GM12878 (cell line): ENCODE results near the gene RSPH9. TPM values are rescaled to one million over a fixed set of nuclear protein-coding genes. Genes with fewer than 3 reads are reported as not detected.

Experiments
- ATAC-seq: fragments of 200-7000 bp; cut with Tn5 transposase; 3 replicates; pipeline ENCODE4 v1.9.1; 2020; ENCODE audit warnings: mild to moderate bottlenecking, moderate library complexity
- BruUV-seq: library from RNA; stranded (reverse); fragments of 400-500 nt; replicated peaks from 2 replicates; lab custom pipeline; 2021; lab: Mats Ljungman, UMichigan
- CTCF ChIA-PET: fragments of 300-600 bp; sonication (Branson Sonifier 250); formaldehyde crosslinking; extraction: SDS; loops from one replicate; lab custom pipeline; 2021; ENCODE audit warnings: inconsistent platforms; lab: Yijun Ruan, JAX
- POLR2A ChIA-PET: fragments of 350-600 bp; formaldehyde crosslinking; extraction: SDS; loops from one replicate; lab custom pipeline; 2021; ENCODE audit warnings: inconsistent platforms; lab: Charles Lee
- RAD21 ChIA-PET: fragments of 300-600 bp; sonication (Branson Sonifier 250); formaldehyde crosslinking; loops from one replicate; lab custom pipeline; 2023; ENCODE audit warnings: antibody characterized with exemption; ENCODE audit not compliant: unreplicated experiment; lab: Charles Lee
- SMC1A ChIA-PET: fragments of 300-600 bp; sonication (Branson Sonifier 250); formaldehyde crosslinking; loops from one replicate; lab custom pipeline; 2023; ENCODE audit not compliant: unreplicated experiment, uncharacterized antibody; lab: Charles Lee
- DNase-seq: peaks from one replicate; pipeline ENCODE4 v3.0.0-alpha.2; 2011; ENCODE audit warnings: low read depth, low spot score
- FAIRE-seq: peaks from 3 replicates; lab custom pipeline; 2011; peaks lifted over from hg19 to GRCh38; lab: Jason Lieb, UNC
- H2AFZ ChIP-seq: 2 replicates; pipeline ENCODE4 v1.6.0; 2011; ENCODE audit warnings: low read depth, low read length, control low read depth; ENCODE audit not compliant: control insufficient read depth
- H3K27ac ChIP-seq: 2 replicates; pipeline ENCODE4 v1.5.1; 2011; ENCODE audit warnings: control low read depth; ENCODE audit not compliant: control insufficient read depth, insufficient read depth
- H3K27me3 ChIP-seq, 2 experiments: replicated peaks in 1 of 2; 2 replicates each; pipeline versions ENCODE4 v1.6.0 to v1.6.1; 2011; ENCODE audit warnings: low read length in 1 of 2; ENCODE audit not compliant: control insufficient read depth in 2 of 2, insufficient read depth in 2 of 2
- H3K36me3 ChIP-seq, 2 experiments: 2 replicates each; pipeline ENCODE4 v1.5.1; 2011; ENCODE audit warnings: low read length in 1 of 2; ENCODE audit not compliant: control insufficient read depth in 2 of 2, insufficient read depth in 2 of 2
- H3K4me1 ChIP-seq: 2 replicates; pipeline ENCODE4 v1.6.1; 2011; ENCODE audit warnings: mild to moderate bottlenecking, low read length, moderate library complexity, mixed read lengths; ENCODE audit not compliant: control insufficient read depth, insufficient read depth
- H3K4me2 ChIP-seq: 2 replicates; pipeline ENCODE4 v1.6.0; 2011; ENCODE audit warnings: control low read depth; ENCODE audit not compliant: control insufficient read depth, insufficient read depth
- H3K4me3 ChIP-seq: fragments of 200-600 bp; sonication (generic); 2 replicates; pipeline ENCODE4 v1.5.1; 2016
- H3K79me2 ChIP-seq: 2 replicates; pipeline ENCODE4 v1.6.0; 2011; ENCODE audit warnings: low read length; ENCODE audit not compliant: control insufficient read depth, insufficient read depth
- H3K9ac ChIP-seq: 2 replicates; pipeline ENCODE4 v1.8.0; 2011; ENCODE audit warnings: low read length, control low read depth, mixed read lengths; ENCODE audit not compliant: control insufficient read depth, insufficient read depth
- H3K9me3 ChIP-seq: replicated peaks from 3 replicates; pipeline ENCODE4 v1.5.1; 2011; ENCODE audit warnings: mild to moderate bottlenecking, low read length; ENCODE audit not compliant: control insufficient read depth, insufficient read depth
- H4K20me1 ChIP-seq: 2 replicates; pipeline ENCODE4 v1.6.0; 2011; ENCODE audit not compliant: control insufficient read depth, insufficient read depth
- BRCA1 ChIP-seq: IDR thresholded peaks from 2 replicates; pipeline ENCODE4 v1.6.1; 2011; ENCODE audit warnings: low read depth, low read length, improper control_type of control experiment
- NFYB ChIP-seq: IDR thresholded peaks from 2 replicates; pipeline ENCODE4 v1.6.1; 2011; ENCODE audit warnings: low read depth, mild to moderate bottlenecking, low read length, improper control_type of control experiment, moderate library complexity; ENCODE audit not compliant: insufficient read depth
- POLR2A ChIP-seq: IDR thresholded peaks from 2 replicates; pipeline ENCODE4 v1.6.1; 2011; ENCODE audit warnings: low read depth, mild to moderate bottlenecking, low read length
- RFX5 ChIP-seq: IDR thresholded peaks from 2 replicates; pipeline ENCODE4 v1.6.1; 2011; ENCODE audit warnings: low read depth, low read length, improper control_type of control experiment
- ZNF622 ChIP-seq: fragments of 450-650 bp; IDR thresholded peaks from 2 replicates; pipeline ENCODE4 v1.6.1; 2017; ENCODE audit warnings: mild to moderate bottlenecking, inconsistent platforms
- WGBS: methylation state at CpG from one replicate; pipeline ENCODE4 v1.1.6; 2016; ENCODE audit warnings: low lambda C conversion rate; ENCODE audit not compliant: insufficient replicate concordance, insufficient coverage; ENCODE audit errors: missing lambda C conversion rate; 5-methylcytosine and 5-hydroxymethylcytosine counted together
- in situ Hi-C: fragments of 300-500 bp; cut with MboI; formaldehyde crosslinking; loops from 9 replicates; pipeline ENCODE4 v1.14.3; 2018; ENCODE audit warnings: mixed read lengths
- intact Hi-C: fragments of 100-400 bp; cut with micrococcal nuclease; formaldehyde crosslinking; loops from one replicate; pipeline ENCODE4 v1.14.2; 2022; ENCODE audit not compliant: unreplicated experiment
- polyA plus RNA-seq, 11 experiments: library from polyadenylated mRNA; depleted of rRNA in 4 of 11; unstranded in 6 of 11; stranded (reverse) in 5 of 11; fragments of >200 nt; fragmentation: Nextera tagmentation in 4 of 11; fragmentation: Illumina TruSeq in 1 of 11; extraction: Ambion mirVana in 4 of 11; extraction: Trizol in 1 of 11; gene quantifications; 1 replicate in 1 of 11; 2 replicates in 10 of 11; pipeline versions ENCODE4 v1.2.1 to v1.2.3, GENCODE V29; 2011 to 2016; ENCODE audit warnings: inconsistent platforms in 2 of 11, missing spikeins in 2 of 11, low read depth in 1 of 11
- total RNA-seq, 4 experiments: library from RNA; depleted of rRNA in 3 of 4; stranded (reverse); fragments of >200 nt in 3 of 4; fragmentation: Illumina TruSeq in 1 of 4; extraction: Trizol in 1 of 4; gene quantifications; 2 replicates each; pipeline versions ENCODE4 v1.2.1 to v1.2.3, GENCODE V29; 2013 to 2021
- TF ChIP-seq, protein P1 (sequence below): IDR thresholded peaks from 2 replicates; pipeline ENCODE4 v1.6.1; 2012; ENCODE audit warnings: low read length, inconsistent platforms
- TF ChIP-seq, protein P2 (sequence below): IDR thresholded peaks from 2 replicates; pipeline ENCODE4 v1.6.1; 2011; ENCODE audit warnings: borderline replicate concordance, low read depth, mild to moderate bottlenecking, moderate library complexity, low read length; ENCODE audit not compliant: insufficient read depth, poor library complexity, severe bottlenecking
- TF ChIP-seq, protein P3 (sequence below): IDR thresholded peaks from 2 replicates; pipeline ENCODE4 v1.6.1; 2012; ENCODE audit warnings: low read depth, low read length, improper control_type of control experiment
- TF ChIP-seq, protein P4 (sequence below): fragments of 450-650 bp; IDR thresholded peaks from 2 replicates; pipeline ENCODE4 v1.6.1; 2017; ENCODE audit warnings: borderline replicate concordance

The RSPH9 gene
- total and polyA plus RNA-seq, 10 of the 15 experiments (the other 5 are each of a cell fraction or from before 2014, with no cell fraction given), result 0.26 to 0.63 (median 0.36) TPM; not detected in 6

DNA sequence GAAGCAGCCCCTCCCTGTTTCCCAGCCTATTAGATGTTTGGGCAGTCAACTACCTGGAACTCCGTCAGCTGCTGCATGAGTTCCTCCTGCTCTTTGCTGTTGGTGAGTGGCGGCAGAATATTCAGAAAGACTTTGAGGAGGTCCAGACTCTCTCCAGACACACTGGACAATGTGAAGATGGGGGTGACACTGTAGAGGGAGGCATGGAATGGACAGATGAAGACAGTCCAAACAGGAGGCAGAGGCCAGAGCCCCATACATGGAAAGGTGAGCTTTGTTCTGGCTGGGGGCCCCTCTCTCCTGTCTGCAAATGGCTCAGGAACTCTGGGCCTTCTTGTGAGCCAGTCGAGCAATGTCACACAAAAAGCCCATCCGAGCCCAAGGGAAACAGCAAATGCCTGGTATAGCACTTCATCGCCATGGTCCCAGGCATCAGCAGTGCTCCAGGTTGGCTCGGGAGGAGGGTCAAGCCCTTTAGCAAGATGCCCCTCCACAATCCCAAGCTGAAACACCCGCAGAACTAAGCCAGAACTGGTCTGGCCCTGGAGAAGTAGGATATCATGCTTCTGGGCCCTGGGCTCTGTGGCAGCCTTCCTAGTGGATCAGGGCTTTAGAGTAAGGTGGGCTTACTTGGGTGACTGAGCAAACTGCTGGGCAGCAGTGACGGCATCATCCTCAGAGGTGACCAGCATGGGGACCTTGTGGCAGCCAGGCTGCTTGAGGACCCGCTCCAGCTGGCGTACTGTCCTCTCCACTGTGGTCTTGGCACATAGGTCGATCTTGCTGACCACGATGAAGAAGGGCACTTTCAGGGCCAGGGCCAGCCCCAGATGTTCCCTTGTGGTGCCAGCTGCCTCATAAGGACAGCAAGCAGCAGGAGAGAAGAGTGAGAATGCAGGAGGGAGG lies 20.7 kb upstream of the RSPH9 start:
- ATAC-seq (no peak), FAIRE-seq (no peak)
- intact Hi-C loops, result no loop called here
- no peak overlapping the region for H3K27ac ChIP-seq
- peaks cover 22% of the 10 kb centered on the region for H3K79me2 ChIP-seq
- POLR2A ChIA-PET, result interaction anchor here (0.6 kb wide), 1 partner anchor 51 kb away, joined by 3 read pairs; no protein-coding TSS in a partner anchor
- no peak overlapping the region for H3K4me3 ChIP-seq
- no peaks in the 10 kb centered on the region for H3K27me3 ChIP-seq
- H3K4me2 ChIP-seq, result no peak overlapping the region
- BruUV-seq, result no TSS peak
- H4K20me1 ChIP-seq, result no peaks in the 10 kb centered on the region
- TF ChIP-seq POLR2A, result 0 out of 2 replicates have a peak, but pooled peaks have one; percentile 36
- no peak for TF ChIP-seq NFYB
- TF ChIP-seq, all 136 proteins: peak for 1
- ChIA-PET SMC1A (no interaction called here), CTCF (interaction anchor here (1.0 kb wide), 1 partner anchor 142 kb away, joined by 3 read pairs; no protein-coding TSS in a partner anchor), RAD21 (no interaction called here)
- Histone ChIP-seq H3K9me3 (no peaks in the 10 kb centered on the region), H3K36me3 (peaks cover 20 to 53% of the 10 kb centered on the region in 2 experiments), H2AFZ (no peak overlapping the region), H3K4me1 (peaks cover 9% of the 10 kb centered on the region), H3K9ac (no peak overlapping the region)
- whole genome bisulfite sequencing, result 94% methylated on average over 12 of the region's 12 CpGs
- DNase-seq, result no peak
- in situ Hi-C loops, result no loop called here

DNA sequence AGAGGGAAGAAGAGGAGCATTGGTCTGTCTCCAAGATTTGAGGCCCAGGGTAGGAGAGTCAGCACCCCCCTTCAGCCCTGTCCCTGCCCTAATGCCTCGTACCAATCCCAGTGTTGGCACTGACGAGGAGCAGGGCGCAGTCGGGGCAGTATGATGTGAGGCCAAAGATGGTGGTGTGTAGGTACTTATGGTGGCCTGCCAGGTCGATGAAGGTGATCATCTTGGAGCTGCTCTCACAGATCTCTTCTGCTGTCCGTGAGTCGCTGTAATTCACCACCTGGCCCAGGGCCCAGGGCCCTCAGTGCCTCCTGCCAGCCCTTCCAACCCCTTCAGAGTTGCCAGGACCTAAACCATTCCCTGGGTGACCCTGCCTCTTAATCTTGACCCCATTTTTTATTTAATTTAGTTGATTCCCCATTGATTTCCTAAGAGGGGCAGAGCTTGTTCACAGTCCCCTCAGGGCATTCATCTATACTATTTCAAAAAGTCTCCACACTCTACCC lies 20.0 kb upstream of the RSPH9 start:
- no peaks in the 10 kb centered on the region for H3K27me3 ChIP-seq
- BruUV-seq, result no TSS peak
- SMC1A ChIA-PET, result no interaction called here
- H3K4me3 ChIP-seq, result no peak overlapping the region
- intact Hi-C loops (no loop called here), in situ Hi-C loops (no loop called here)
- 90% methylated on average over 7 of the region's 7 CpGs for WGBS
- H3K4me2 ChIP-seq, result no peak overlapping the region
- no peak for TF ChIP-seq ZNF622
- TF ChIP-seq, protein P1, sequence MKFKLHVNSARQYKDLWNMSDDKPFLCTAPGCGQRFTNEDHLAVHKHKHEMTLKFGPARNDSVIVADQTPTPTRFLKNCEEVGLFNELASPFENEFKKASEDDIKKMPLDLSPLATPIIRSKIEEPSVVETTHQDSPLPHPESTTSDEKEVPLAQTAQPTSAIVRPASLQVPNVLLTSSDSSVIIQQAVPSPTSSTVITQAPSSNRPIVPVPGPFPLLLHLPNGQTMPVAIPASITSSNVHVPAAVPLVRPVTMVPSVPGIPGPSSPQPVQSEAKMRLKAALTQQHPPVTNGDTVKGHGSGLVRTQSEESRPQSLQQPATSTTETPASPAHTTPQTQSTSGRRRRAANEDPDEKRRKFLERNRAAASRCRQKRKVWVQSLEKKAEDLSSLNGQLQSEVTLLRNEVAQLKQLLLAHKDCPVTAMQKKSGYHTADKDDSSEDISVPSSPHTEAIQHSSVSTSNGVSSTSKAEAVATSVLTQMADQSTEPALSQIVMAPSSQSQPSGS, result no peak
- TF ChIP-seq, protein P2, sequence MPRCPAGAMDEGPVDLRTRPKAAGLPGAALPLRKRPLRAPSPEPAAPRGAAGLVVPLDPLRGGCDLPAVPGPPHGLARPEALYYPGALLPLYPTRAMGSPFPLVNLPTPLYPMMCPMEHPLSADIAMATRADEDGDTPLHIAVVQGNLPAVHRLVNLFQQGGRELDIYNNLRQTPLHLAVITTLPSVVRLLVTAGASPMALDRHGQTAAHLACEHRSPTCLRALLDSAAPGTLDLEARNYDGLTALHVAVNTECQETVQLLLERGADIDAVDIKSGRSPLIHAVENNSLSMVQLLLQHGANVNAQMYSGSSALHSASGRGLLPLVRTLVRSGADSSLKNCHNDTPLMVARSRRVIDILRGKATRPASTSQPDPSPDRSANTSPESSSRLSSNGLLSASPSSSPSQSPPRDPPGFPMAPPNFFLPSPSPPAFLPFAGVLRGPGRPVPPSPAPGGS, result no peak
- TF ChIP-seq, protein P3, sequence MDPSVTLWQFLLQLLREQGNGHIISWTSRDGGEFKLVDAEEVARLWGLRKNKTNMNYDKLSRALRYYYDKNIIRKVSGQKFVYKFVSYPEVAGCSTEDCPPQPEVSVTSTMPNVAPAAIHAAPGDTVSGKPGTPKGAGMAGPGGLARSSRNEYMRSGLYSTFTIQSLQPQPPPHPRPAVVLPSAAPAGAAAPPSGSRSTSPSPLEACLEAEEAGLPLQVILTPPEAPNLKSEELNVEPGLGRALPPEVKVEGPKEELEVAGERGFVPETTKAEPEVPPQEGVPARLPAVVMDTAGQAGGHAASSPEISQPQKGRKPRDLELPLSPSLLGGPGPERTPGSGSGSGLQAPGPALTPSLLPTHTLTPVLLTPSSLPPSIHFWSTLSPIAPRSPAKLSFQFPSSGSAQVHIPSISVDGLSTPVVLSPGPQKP, result no peak
- no peak for TF ChIP-seq BRCA1
- TF ChIP-seq RFX5, result no peak
- TF ChIP-seq, protein P4, sequence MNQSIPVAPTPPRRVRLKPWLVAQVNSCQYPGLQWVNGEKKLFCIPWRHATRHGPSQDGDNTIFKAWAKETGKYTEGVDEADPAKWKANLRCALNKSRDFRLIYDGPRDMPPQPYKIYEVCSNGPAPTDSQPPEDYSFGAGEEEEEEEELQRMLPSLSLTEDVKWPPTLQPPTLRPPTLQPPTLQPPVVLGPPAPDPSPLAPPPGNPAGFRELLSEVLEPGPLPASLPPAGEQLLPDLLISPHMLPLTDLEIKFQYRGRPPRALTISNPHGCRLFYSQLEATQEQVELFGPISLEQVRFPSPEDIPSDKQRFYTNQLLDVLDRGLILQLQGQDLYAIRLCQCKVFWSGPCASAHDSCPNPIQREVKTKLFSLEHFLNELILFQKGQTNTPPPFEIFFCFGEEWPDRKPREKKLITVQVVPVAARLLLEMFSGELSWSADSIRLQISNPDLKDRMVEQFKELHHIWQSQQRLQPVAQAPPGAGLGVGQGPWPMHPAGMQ, result no peak
- FAIRE-seq (no peak), DNase-seq (no peak), ATAC-seq (no peak)
- peaks cover 9% of the 10 kb centered on the region for H3K4me1 ChIP-seq
- CTCF ChIA-PET, result interaction anchor here (1.0 kb wide), 1 partner anchor 142 kb away, joined by 3 read pairs; no protein-coding TSS in a partner anchor
- no peak overlapping the region for H3K27ac ChIP-seq
- no peak overlapping the region for H2AFZ ChIP-seq
- H3K9ac ChIP-seq, result no peak overlapping the region
- POLR2A ChIA-PET, result interaction anchor here (1.8 kb wide), 1 partner anchor 11 kb away, joined by 4 read pairs; no protein-coding TSS in a partner anchor
- H3K79me2 ChIP-seq, result peaks cover 22% of the 10 kb centered on the region
- H3K36me3 ChIP-seq, result peaks cover 20 to 48% of the 10 kb centered on the region in 2 experiments
- no peaks in the 10 kb centered on the region for H3K9me3 ChIP-seq
- RAD21 ChIA-PET, result no interaction called here
- H4K20me1 ChIP-seq, result no peaks in the 10 kb centered on the region
